Measurements from ENCODE around the gene PIGX.

- TF ChIP-seq EZH2 (IDR thresholded peaks at IDR 0.05) (no peak), POLR2AphosphoS5 (IDR thresholded peaks at IDR 0.05; ENCODE audit: borderline replicate concordance, low read depth, low read length) (no peak), FOXP2 (optimal IDR thresholded peaks at IDR 0.05; ENCODE audit: control extremely low read depth, extremely low read length, insufficient read depth) (no peak)
These were observed 587 bp downstream of the PIGX start for GRCh38 chr3:196712514-196713413.
